CD4-positive, alpha-beta T cell (primary cell): ENCODE data around the gene CHST14. TPM values are rescaled to one million over a fixed set of nuclear protein-coding genes. Genes with fewer than 3 reads are reported as not detected.
"Not testable (repeated sequence)": the region's sequence is repeated elsewhere in the genome, so short reads cannot be mapped to it uniquely, and the experiment has no call there.

Source experiments
- ATAC-seq: fragments of 200-7000 bp; cut with Tn5 transposase; one replicate; pipeline ENCODE4 v1.10.0; 2022; ENCODE audit warnings: mild to moderate bottlenecking; ENCODE audit not compliant: poor library complexity
- CTCF ChIA-PET: fragments of 350-600 bp; sonication (Branson Sonifier 250); formaldehyde crosslinking; loops from one replicate; lab custom pipeline; 2021; ENCODE audit warnings: antibody characterized with exemption, inconsistent platforms; lab: Charles Lee
- POLR2A ChIA-PET: fragments of 350-600 bp; sonication (Branson Sonifier 250); formaldehyde crosslinking; loops from one replicate; lab custom pipeline; 2021; ENCODE audit warnings: antibody characterized with exemption, inconsistent platforms; lab: Charles Lee
- DNase-seq, 14 experiments: peaks; one replicate each; pipeline ENCODE4 v3.0.0-alpha.2; 2013 to 2020; ENCODE audit warnings: mixed read lengths in 2 of 14
- H3K27ac ChIP-seq, 2 donors: one replicate each; pipeline versions ENCODE4 v1.5.1 to v1.7.0; 2013; ENCODE audit warnings: low read length in 2 of 2, low read depth in 1 of 2, mild to moderate bottlenecking in 1 of 2
- H3K27me3 ChIP-seq, 2 experiments: 1 replicate in 1 of 2; 2 replicates in 1 of 2; pipeline versions ENCODE4 v1.6.1 to v1.7.0; 2013; ENCODE audit warnings: low read length in 2 of 2, control low read depth in 1 of 2, mild to moderate bottlenecking in 1 of 2, moderate library complexity in 1 of 2; ENCODE audit not compliant: insufficient read depth in 2 of 2, control insufficient read depth in 1 of 2
- H3K36me3 ChIP-seq: one replicate; pipeline ENCODE4 v1.6.1; 2013; ENCODE audit warnings: low read length, control low read depth; ENCODE audit not compliant: insufficient read depth
- H3K4me1 ChIP-seq: one replicate; pipeline ENCODE4 v1.6.1; 2013; ENCODE audit warnings: low read length, control low read depth; ENCODE audit not compliant: insufficient read depth
- H3K4me3 ChIP-seq: one replicate; pipeline ENCODE4 v1.5.1; 2013; ENCODE audit warnings: mild to moderate bottlenecking, low read length, moderate library complexity
- H3K9me3 ChIP-seq, 2 experiments: 1 replicate in 1 of 2; 2 replicates in 1 of 2; pipeline versions ENCODE4 v1.6.1 to v1.7.0; 2013; ENCODE audit warnings: low read length in 2 of 2, mild to moderate bottlenecking in 2 of 2, control low read depth in 1 of 2, moderate library complexity in 1 of 2; ENCODE audit not compliant: control insufficient read depth in 1 of 2, insufficient read depth in 1 of 2
- H3K27ac Mint-ChIP-seq: one replicate; pipeline ENCODE4 v1.8.0; 2020; ENCODE audit warnings: mixed read lengths
- H3K27me3 Mint-ChIP-seq: one replicate; pipeline ENCODE4 v1.8.0; 2021; ENCODE audit warnings: mixed read lengths
- H3K36me3 Mint-ChIP-seq: one replicate; pipeline ENCODE4 v1.8.0; 2021; ENCODE audit warnings: low read depth, mixed read lengths
- H3K4me1 Mint-ChIP-seq: one replicate; pipeline ENCODE4 v1.8.0; 2021; ENCODE audit warnings: low read depth, mixed read lengths
- H3K4me3 Mint-ChIP-seq: one replicate; pipeline ENCODE4 v1.8.0; 2020; ENCODE audit warnings: mild to moderate bottlenecking, mixed read lengths
- H3K9me3 Mint-ChIP-seq: one replicate; pipeline ENCODE4 v1.8.0; 2020; ENCODE audit warnings: mixed read lengths
- CTCF ChIP-seq: fragments of 200-600 bp; IDR thresholded peaks from one replicate; pipeline ENCODE4 v1.8.0; 2022; ENCODE audit warnings: antibody characterized with exemption, mild to moderate bottlenecking
- intact Hi-C, 2 experiments: fragments of 100-400 bp; cut with DNase I in 1 of 2; cut with micrococcal nuclease in 1 of 2; formaldehyde crosslinking; loops; one replicate each; pipeline versions ENCODE4 v1.15.1 to v1.9.0; 2023 to 2025; cut with DNase I, micrococcal nuclease
- total RNA-seq, 174 experiments: library from RNA in 2 of 174; stranded (reverse) in 2 of 174; gene quantifications; one replicate each; pipeline ENCODE4 v1.2.3 and lab custom pipeline; 2021 to 2026

CHST14 gene
- total RNA-seq, 2 experiments from 2014 or later: 4.6 to 5.1 TPM

- POLR2A ChIA-PET: interaction anchor here (1.1 to 9.1 kb wide), 2 partner anchors 10 to 17 kb away, joined by 4 to 106 read pairs; partner anchors contain the start of gene BAHD1
- Mint-ChIP-seq H3K9me3 (no peaks in the 10 kb centered on the region), H3K4me1 (peaks cover 86% of the 10 kb centered on the region), H3K4me3 (peak overlapping the region; percentile 81), H3K27me3 (no peaks in the 10 kb centered on the region), H3K27ac (peak overlapping the region; percentile 84), H3K36me3 (no peaks in the 10 kb centered on the region)
- peak; percentile 50 for ATAC-seq
- H3K9me3 ChIP-seq: no peaks in the 10 kb centered on the region
- peak in 1 of 14 experiments; percentile 27 for DNase-seq
- CTCF ChIA-PET: interaction anchor here (0.6 to 1.7 kb wide), 5 partner anchors 10 to 198 kb away, joined by 3 to 4 read pairs (median 4); partner anchors contain the start of genes BAHD1 and PLCB2
- TF ChIP-seq CTCF: no peak
- peak overlapping the region; percentile 10 for H3K4me3 ChIP-seq
- no peaks in the 10 kb centered on the region for H3K27me3 ChIP-seq
- intact Hi-C loops: loop anchor here in 1 of 2 experiments (5.0 kb wide), 1 partner anchor 115 kb away; the partner anchor contains the start of genes CCDC32 and RPUSD2
- H3K4me1 ChIP-seq: peaks cover 86% of the 10 kb centered on the region
- H3K27ac ChIP-seq: peak overlapping the region; percentile 13 to 68
- peaks cover 7% of the 10 kb centered on the region for H3K36me3 ChIP-seq
Measured at GRCh38 chr15:40452296-40453090, 18.3 kb upstream of the CHST14 start.

- H3K27ac Mint-ChIP-seq: peak overlapping the region; percentile 84
- Histone ChIP-seq H3K36me3 (peaks cover 17% of the 10 kb centered on the region), H3K27ac (peak overlapping the region; percentile 46 to 68), H3K4me3 (peak overlapping the region; percentile 14), H3K4me1 (peaks cover 88% of the 10 kb centered on the region)
- ATAC-seq (peak; percentile 76), DNase-seq (peak in 7 of 14 experiments; percentile 25 to 69 (median 46))
- CTCF ChIA-PET, H3K9me3 ChIP-seq, H3K9me3 Mint-ChIP-seq, H3K36me3 Mint-ChIP-seq, H3K27me3 ChIP-seq, H3K27me3 Mint-ChIP-seq: not testable (repeated sequence)
- H3K4me3 Mint-ChIP-seq: peak overlapping the region; percentile 81
- intact Hi-C loops: loop anchor here in 1 of 2 experiments (5.0 kb wide), 1 partner anchor 113 kb away; the partner anchor contains the start of genes CCDC32 and RPUSD2
- peaks cover 85% of the 10 kb centered on the region for H3K4me1 Mint-ChIP-seq
- POLR2A ChIA-PET: interaction anchor here (1.0 to 9.1 kb wide), 5 partner anchors 12 to 171 kb away, joined by 3 to 106 read pairs (median 7); partner anchors contain the start of genes ANKRD63, BAHD1 and CHST14
Measured at GRCh38 chr15:40453941-40454340, 16.8 kb upstream of the CHST14 start.

- Mint-ChIP-seq H3K36me3 (no peaks in the 10 kb centered on the region), H3K4me1 (peaks cover 77% of the 10 kb centered on the region), H3K27ac (peak overlapping the region; percentile 84), H3K9me3 (no peaks in the 10 kb centered on the region), H3K27me3 (no peaks in the 10 kb centered on the region), H3K4me3 (peak overlapping the region; percentile 81)
- peak overlapping the region; percentile 46 to 68 for H3K27ac ChIP-seq
- DNase-seq (peak in 3 of 14 experiments; percentile 27 to 57 (median 35)), ATAC-seq (peak; percentile 36)
- no peaks in the 10 kb centered on the region for H3K27me3 ChIP-seq
- no peak for TF ChIP-seq CTCF
- H3K9me3 ChIP-seq: no peaks in the 10 kb centered on the region
- H3K36me3 ChIP-seq: peaks cover 24% of the 10 kb centered on the region
- H3K4me3 ChIP-seq: peak overlapping the region; percentile 14
- ChIA-PET POLR2A (interaction anchor here (0.8 to 9.1 kb wide), 4 partner anchors 11 to 16 kb away, joined by 3 to 106 read pairs (median 5); partner anchors contain the start of genes BAHD1 and CHST14), CTCF (interaction anchor here (0.6 to 1.1 kb wide), 2 partner anchors 87 to 308 kb away, joined by 3 to 5 read pairs; no protein-coding TSS in a partner anchor)
- intact Hi-C loops: loop anchor here in 1 of 2 experiments (5.0 kb wide), 1 partner anchor 112 kb away; the partner anchor contains the start of genes CCDC32 and RPUSD2
- peaks cover 78% of the 10 kb centered on the region for H3K4me1 ChIP-seq
Measured at GRCh38 chr15:40454904-40455391, 15.8 kb upstream of the CHST14 start.
